HepG2 (cell line): ENCODE measurements around the gene RPS2.

ENCODE experiments used
- ADNP ChIP-seq: sonication (generic); formaldehyde crosslinking; IDR thresholded peaks from 2 replicates; pipeline ENCODE4 v1.4.0; 2020; ENCODE audit warnings: missing genetic modification reagents
- BRCA1 ChIP-seq: sonication (generic); formaldehyde crosslinking; IDR thresholded peaks from 2 replicates; pipeline ENCODE4 v1.4.0; 2020; ENCODE audit warnings: missing genetic modification reagents
- CTCF ChIP-seq: sonication (generic); formaldehyde crosslinking; IDR thresholded peaks from 2 replicates; pipeline ENCODE4 v1.5.0; 2020; ENCODE audit warnings: mild to moderate bottlenecking, missing genetic modification reagents, moderate library complexity
- EZH2 ChIP-seq: conservative IDR thresholded peaks from 2 replicates; pipeline ENCODE4 v1.6.1; 2012; ENCODE audit warnings: mild to moderate bottlenecking, low read depth, low read length, moderate library complexity
- JUND ChIP-seq: sonication (generic); formaldehyde crosslinking; IDR thresholded peaks from 2 replicates; pipeline ENCODE4 v1.8.0; 2022; ENCODE audit warnings: mild to moderate bottlenecking, missing genetic modification reagents
- POLR2A ChIP-seq, 2 experiments: IDR thresholded peaks; 2 replicates each; pipeline ENCODE4 v1.6.1; 2011; ENCODE audit warnings: low read depth in 2 of 2, low read length in 2 of 2, mild to moderate bottlenecking in 1 of 2, moderate library complexity in 1 of 2; ENCODE audit not compliant: insufficient read depth in 1 of 2
- USF2 ChIP-seq, 2 experiments: sonication (generic) in 1 of 2; formaldehyde crosslinking in 1 of 2; IDR thresholded peaks; 2 replicates each; pipeline versions ENCODE4 v1.5.1 to v1.6.1; 2011 to 2020; ENCODE audit warnings: borderline replicate concordance in 1 of 2, low read depth in 1 of 2, low read length in 1 of 2, mild to moderate bottlenecking in 1 of 2, missing genetic modification reagents in 1 of 2, moderate library complexity in 1 of 2
- ZNF501 ChIP-seq: sonication (generic); formaldehyde crosslinking; IDR thresholded peaks from 2 replicates; pipeline ENCODE4 v1.5.1; 2020; ENCODE audit warnings: mild to moderate bottlenecking, moderate library complexity, missing genetic modification reagents

GRCh38 chr16:1920727-1921171 is 43.9 kb downstream of the RPS2 start:
- no peak for TF ChIP-seq CTCF
- TF ChIP-seq POLR2A (IDR thresholded peaks at IDR 0.05; ENCODE audit: insufficient read depth in 1 of 2, low read depth in 2 of 2, low read length in 2 of 2) = no peak
- TF ChIP-seq ZNF501 (CRISPR knock-in tag) = no peak
- no peak for TF ChIP-seq JUND (CRISPR knock-in tag)
- no peak for TF ChIP-seq EZH2
- TF ChIP-seq ADNP = no peak
- no peak for TF ChIP-seq USF2 (IDR thresholded peaks at IDR 0.05; ENCODE audit: low read depth, low read length)
- TF ChIP-seq USF2 (CRISPR knock-in tag; IDR thresholded peaks at IDR 0.05; ENCODE audit: borderline replicate concordance) = no peak
- no peak for TF ChIP-seq BRCA1 (CRISPR knock-in tag)
